Left renal cortex interstitium (tissue), 4 donors: ENCODE measurements around the gene CREG1. TPM values are rescaled to one million over a fixed set of nuclear protein-coding genes. Genes with fewer than 3 reads are reported as not detected.

ENCODE experiments used
- DNase-seq, 4 donors: peaks; one replicate each; pipeline ENCODE4 v3.0.0-alpha.2; 2013; ENCODE audit warnings: low read depth in 4 of 4, low spot score in 2 of 4, missing footprints in 1 of 4
- polyA plus RNA-seq, 4 donors: library from polyadenylated mRNA; unstranded; fragments of 120-200 nt; gene quantifications; one replicate each; pipeline ENCODE4 v1.2.1, GENCODE V29; 2013; ENCODE audit not compliant: insufficient read length in 4 of 4

The CREG1 gene
- polyA plus RNA-seq, 4 donors, result 108 to 133 (median 117) TPM

DNA sequence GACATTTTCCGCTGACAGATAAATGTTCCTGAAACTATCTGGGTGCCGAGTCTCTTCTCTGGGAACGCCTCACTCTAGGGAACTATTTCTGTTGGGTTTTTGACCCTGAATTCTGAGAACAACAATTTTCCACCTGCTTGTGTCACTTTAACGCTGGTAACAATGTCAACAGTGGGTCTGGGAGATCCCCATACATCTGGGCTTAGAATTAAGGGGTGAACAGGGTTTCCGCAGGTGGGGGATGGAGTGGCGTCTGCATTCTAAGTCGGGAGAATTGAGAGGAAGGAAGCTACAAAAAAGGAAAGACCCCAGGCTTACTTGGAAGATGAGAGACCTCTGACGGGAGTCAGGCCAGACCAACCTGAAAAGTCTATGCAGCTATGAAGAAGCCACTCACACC lies 44.0 kb downstream of the CREG1 start:
- DNase-seq, result no peak

DNA sequence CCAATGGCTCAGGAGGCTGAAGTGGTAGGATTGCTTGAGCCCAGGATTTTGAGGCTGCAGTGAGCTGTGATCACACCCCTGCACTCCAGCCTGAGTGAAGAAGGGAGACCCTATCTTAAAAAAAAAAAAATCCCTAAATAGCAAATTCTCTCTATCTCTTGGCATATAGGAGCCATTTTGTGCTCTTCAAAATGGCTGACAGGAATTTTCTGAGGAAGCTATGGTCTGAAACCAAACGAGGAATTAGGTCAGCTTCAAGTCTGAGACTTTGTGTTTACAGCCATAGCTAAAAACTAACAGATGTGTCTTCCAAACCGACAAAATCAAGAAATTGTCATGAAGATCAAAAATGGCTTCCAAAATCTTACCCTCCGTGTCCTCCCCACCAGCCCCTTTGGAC lies 45.8 kb downstream of the CREG1 start:
- DNase-seq, result no peak

DNA sequence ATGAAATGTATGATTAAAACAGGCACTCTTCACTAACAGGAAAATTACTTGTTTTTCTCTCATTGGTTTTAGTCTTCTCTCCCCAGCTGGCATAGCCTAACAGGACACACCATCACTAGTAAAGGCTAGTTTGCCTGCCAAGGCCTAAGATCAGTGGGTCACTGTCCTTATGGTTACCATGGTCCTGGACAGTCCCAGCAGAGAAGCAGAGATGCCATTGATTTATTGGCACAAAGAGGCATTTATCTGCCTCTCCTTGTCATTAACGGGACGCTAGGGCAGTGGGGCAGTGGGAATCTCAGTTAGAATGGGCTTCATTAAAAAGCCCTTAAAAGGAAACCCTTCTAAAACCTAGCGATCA lies 49.1 kb downstream of the CREG1 start:
- no peak for DNase-seq

DNA sequence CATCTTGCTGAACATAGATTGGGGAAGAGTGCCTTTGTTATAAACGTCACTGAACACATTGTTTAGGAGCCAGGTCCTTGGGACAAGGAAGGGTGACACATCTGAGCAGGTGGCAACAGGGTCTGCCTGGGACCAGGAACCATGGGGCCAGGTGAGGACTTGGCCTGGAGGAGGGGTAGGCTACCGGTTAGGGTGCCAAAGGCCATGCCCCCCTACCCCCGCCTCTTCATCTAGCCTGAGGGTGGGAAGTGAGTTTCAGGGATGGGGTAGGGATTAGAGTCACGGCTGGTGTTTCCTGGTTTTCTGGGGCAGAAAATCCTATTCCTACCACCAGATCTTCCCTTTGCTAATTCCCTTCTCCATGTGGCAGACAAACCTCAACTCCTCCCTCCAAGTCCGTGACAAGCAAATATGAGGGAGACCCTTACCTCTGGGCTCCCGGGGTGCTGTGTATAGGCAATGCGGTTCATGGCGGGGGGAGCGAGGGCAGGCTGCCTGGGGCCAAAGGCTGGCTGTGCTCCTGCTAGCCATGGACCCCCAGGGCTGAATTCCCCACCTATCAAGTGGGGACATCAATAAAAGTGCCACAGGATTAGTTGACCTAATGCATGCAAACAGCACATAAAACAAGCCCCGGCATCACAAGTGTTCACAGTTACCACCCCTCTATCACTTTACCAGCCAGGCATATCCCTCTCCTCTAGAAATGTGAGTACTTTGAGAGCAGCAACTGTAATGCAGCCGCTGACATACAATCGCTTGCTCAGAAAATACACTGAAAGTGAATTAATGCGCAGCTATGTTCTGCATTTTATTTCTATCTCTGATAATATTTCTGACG lies 49.7 kb downstream of the CREG1 start:
- DNase-seq, result no peak

GRCh38 chr1:167502719-167503462 lies 50.7 kb downstream of the CREG1 start:
- no peak for DNase-seq

DNA sequence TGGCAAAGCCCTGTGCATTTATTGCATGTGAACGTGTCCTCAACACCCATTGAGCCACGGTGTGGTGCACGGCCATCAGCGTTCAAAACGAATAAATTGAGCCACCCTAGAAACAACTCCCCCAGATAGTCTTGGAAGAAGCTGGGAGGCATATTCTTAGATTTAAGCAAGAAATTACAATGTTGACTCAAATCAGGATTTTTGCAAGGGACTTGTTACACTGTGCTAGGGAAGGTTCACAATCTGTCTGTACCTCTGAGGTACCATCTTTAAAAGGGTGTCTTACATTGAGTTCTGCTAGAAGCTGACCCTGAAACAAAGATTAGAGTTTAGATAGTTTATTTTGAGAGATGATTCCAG lies 51.4 kb downstream of the CREG1 start:
- DNase-seq, result no peak

GRCh38 chr1:167501515-167502191 lies 51.9 kb downstream of the CREG1 start:
- DNase-seq, result no peak

GRCh38 chr1:167500283-167500860 lies 53.2 kb downstream of the CREG1 start:
- DNase-seq, result no peak

DNA sequence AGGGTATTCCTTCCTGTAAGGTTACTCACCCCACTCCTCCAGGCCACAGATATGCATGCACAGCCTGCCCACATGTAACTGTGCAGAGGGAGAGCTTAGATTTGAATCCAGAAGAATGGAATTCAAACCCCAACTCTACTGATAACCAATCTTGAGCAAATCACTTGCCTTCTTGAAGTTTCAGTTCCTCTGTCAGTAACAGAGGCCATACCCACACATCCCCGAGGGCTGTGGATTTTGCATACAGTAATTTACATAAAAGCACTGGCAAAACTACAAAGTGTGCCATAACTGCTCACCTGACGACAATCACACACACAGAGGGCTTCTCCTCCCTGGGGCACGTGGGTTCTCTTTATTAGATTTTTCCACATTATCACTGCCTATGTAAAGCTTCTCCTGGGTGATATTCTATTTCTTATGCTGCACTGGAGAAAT lies 53.9 kb downstream of the CREG1 start:
- DNase-seq, result no peak

- no peak for DNase-seq
Measured at GRCh38 chr1:167499106-167499505, 54.5 kb downstream of the CREG1 start.

DNA sequence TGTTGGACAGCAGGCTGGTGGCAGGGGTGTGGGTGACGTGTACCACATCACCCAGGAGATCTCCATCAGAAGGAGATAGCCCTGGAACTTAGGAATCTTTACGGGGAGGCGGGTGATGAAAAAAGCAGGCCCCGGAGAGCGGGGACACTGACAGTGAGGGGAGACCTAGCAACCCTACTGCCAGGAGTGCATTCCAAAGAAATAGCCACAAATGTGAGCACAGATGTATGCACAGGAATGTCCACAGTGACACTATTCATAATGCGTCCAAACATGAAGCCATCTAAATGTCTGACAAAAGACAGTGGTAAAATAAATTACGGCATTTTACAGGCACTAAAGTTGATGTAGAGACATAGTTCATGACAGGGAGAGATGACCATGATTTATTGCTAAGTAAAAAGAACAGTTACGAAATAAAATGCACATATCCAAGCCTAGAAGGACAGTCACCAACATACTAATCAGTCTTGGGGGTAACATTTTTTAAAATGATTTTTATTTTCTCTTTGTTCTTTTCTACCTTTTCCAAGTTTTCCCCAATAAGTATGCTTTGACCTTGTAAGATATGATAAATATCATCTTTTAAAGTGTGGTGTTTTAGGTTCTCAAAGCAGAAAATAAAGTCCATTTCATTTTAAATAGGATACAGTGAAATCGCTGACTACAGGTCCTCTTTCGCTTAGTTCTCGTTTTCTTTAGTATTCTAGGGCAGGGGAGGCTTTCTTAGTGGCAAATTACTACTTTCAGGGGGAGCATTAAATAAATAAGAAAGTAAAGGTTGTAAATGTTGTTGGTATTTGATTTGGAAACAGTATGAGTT lies 56.6 kb downstream of the CREG1 start:
- no peak for DNase-seq

- DNase-seq, result no peak
Measured at GRCh38 chr1:167493372-167493771, 60.2 kb downstream of the CREG1 start.

DNA sequence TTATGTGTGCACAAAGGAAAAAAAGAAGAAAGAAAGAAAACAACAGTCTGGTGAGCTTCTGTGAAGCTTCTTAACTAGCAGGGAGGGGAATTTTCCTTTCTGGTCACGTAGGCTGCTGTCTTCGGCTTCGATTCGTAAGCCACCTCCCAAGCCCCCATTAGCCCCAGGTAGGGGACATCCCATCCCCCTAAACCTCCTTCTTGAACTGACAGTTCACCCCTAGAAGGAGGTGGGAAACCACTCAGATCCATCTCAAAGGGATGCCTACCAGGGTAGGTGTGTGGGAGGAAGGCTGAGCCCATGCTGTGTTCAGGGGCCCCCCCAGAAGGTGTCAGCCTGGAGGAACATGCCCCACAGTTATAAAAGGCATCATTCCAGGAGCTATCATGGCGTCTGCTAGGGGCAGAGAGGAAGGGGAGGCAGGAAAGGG lies 61.1 kb downstream of the CREG1 start:
- DNase-seq, result no peak

DNA sequence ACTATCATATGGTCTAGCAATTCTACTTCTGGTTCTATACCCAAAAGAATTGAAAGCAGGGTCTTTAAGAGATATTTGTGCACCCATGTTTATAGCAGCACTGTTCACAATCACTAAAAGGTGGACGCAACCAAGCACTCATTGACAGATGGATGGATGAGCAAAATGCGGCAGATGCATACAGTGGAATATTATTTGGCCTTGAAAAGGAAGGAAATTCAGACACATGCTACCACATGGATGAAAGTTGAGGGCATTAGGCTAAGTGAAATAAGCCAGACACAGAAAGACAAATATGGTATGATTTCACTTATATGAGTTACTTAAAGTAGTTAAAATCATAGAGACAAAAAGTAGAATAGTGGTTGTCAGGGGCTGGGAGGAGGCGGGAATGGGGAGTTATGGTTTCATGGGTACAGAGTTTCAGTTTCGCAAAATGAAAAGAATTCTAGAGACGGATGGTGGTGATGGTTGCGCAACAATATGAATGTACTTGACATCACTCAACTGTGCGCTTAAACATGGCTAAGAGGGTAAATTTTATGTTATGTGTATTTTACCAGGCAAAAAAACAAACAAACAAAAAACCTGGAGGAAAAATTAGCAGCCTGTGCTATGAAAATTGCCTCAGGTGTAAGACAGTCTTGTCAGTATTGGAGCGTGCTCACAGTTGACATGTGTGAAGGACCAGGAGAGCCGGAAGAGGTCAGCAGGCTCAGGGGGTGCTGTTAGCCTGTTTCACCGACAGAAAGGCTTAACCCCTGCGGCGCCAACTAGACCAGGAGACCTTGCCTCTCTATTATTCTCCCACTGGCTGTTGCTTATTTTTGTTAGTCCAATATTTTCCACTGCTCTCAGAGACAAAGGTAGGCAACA lies 61.7 kb downstream of the CREG1 start:
- DNase-seq, result no peak

Other genes with a start within 250 kb of the CREG1 start
- gene CD247, start 35.2 kb downstream of the CREG1 start, polyA plus RNA-seq, result under 1 TPM; 0.40 to 0.89 (median 0.51) TPM
- gene RCSD1, start 76.5 kb upstream of the CREG1 start, polyA plus RNA-seq, result 10 to 100 TPM; 12.6 to 14.8 (median 13.1) TPM
- 100 to 1,000 TPM; 113 to 126 (median 116) TPM for gene MPZL1, start 168.2 kb upstream of the CREG1 start, polyA plus RNA-seq